K562 (cell line): ENCODE results near the gene SIGLEC11. TPM values are rescaled to one million over a fixed set of nuclear protein-coding genes. Genes with fewer than 3 reads are reported as not detected.
A peak's percentile ranks its signal among the peaks of the same experiment; 100 is the strongest.

Experiments used
- ARID1B ChIP-seq: fragments of 450-650 bp; IDR thresholded peaks from 2 replicates; pipeline ENCODE4 v1.6.1; 2016; ENCODE audit warnings: antibody characterized with exemption, mild to moderate bottlenecking, inconsistent platforms
- ATF1 ChIP-seq, 2 experiments: fragments of 450-650 bp in 1 of 2; IDR thresholded peaks; 2 replicates each; pipeline ENCODE4 v1.6.1; 2016; ENCODE audit warnings: missing compliant biosample characterization in 1 of 2, missing genetic modification characterization in 1 of 2
- CEBPB ChIP-seq: fragments of 450-650 bp; IDR thresholded peaks from 2 replicates; pipeline ENCODE4 v1.6.1; 2016; ENCODE audit warnings: missing genetic modification characterization, missing compliant biosample characterization
- DNMT1 ChIP-seq: fragments of 450-650 bp; IDR thresholded peaks from 2 replicates; pipeline ENCODE4 v1.6.1; 2016; ENCODE audit warnings: antibody characterized with exemption, mild to moderate bottlenecking
- EP300 ChIP-seq: IDR thresholded peaks from 2 replicates; pipeline ENCODE4 v1.6.1; 2012; ENCODE audit warnings: low read length, improper control_type of control experiment
- ETS1 ChIP-seq: conservative IDR thresholded peaks from 2 replicates; pipeline ENCODE4 v1.6.1; 2011; ENCODE audit warnings: low read depth, mild to moderate bottlenecking, low read length; ENCODE audit not compliant: control insufficient read depth
- FOXA3 ChIP-seq, 2 experiments: fragments of 450-650 bp in 1 of 2; sonication (generic) in 1 of 2; formaldehyde crosslinking; IDR thresholded peaks in 1 of 2; conservative IDR thresholded peaks in 1 of 2; 2 replicates each; pipeline versions ENCODE4 v1.4.0 to v1.8.0; 2020 to 2022; ENCODE audit warnings: mild to moderate bottlenecking in 2 of 2, missing genetic modification reagents in 1 of 2
- FOXJ3 ChIP-seq: sonication (generic); formaldehyde crosslinking; IDR thresholded peaks from 2 replicates; pipeline ENCODE4 v1.4.0; 2020; ENCODE audit warnings: mild to moderate bottlenecking, missing genetic modification reagents
- FOXK1 ChIP-seq: sonication (generic); formaldehyde crosslinking; IDR thresholded peaks from 2 replicates; pipeline ENCODE4 v1.8.0; 2022; ENCODE audit warnings: missing genetic modification reagents, mild to moderate bottlenecking, borderline replicate concordance
- FOXO4 ChIP-seq: fragments of 450-650 bp; formaldehyde crosslinking; IDR thresholded peaks from 2 replicates; pipeline ENCODE4 v1.4.0; 2020; ENCODE audit warnings: mild to moderate bottlenecking, moderate library complexity
- HSF4 ChIP-seq: fragments of 250-450 bp; sonication (Bioruptor Pico); IDR thresholded peaks from 2 replicates; pipeline ENCODE4 v2.1.2; 2022; ENCODE audit warnings: mild to moderate bottlenecking, moderate library complexity, borderline replicate concordance
- MCM7 ChIP-seq, 2 experiments: fragments of 450-650 bp; IDR thresholded peaks; 2 replicates each; pipeline ENCODE4 v1.6.1; 2016 to 2018
- NCOA1 ChIP-seq: fragments of 450-650 bp; IDR thresholded peaks from 2 replicates; pipeline ENCODE4 v1.6.1; 2016; ENCODE audit warnings: low read depth
- NCOA4 ChIP-seq: fragments of 450-650 bp; IDR thresholded peaks from 2 replicates; pipeline ENCODE4 v1.6.1; 2018; ENCODE audit warnings: mild to moderate bottlenecking; ENCODE audit not compliant: partially characterized antibody
- PTTG1 ChIP-seq: fragments of 450-650 bp; IDR thresholded peaks from 2 replicates; pipeline ENCODE4 v1.6.1; 2016; ENCODE audit warnings: low read depth, mild to moderate bottlenecking, missing genetic modification characterization, missing compliant biosample characterization
- RBBP5 ChIP-seq: fragments of 200-600 bp; sonication (generic); IDR thresholded peaks from 2 replicates; pipeline ENCODE4 v1.6.1; 2012; ENCODE audit warnings: borderline replicate concordance, mild to moderate bottlenecking, low read length, control low read depth, inconsistent platforms; ENCODE audit not compliant: insufficient read depth, poor library complexity, severe bottlenecking
- RBM14 ChIP-seq: fragments of 200-400 bp; formaldehyde crosslinking; IDR thresholded peaks from 2 replicates; pipeline ENCODE4 v1.6.1; 2018; ENCODE audit warnings: low read depth, mild to moderate bottlenecking, low read length, moderate library complexity, borderline replicate concordance; ENCODE audit not compliant: insufficient read depth
- SRSF1 ChIP-seq: fragments of 200-400 bp; formaldehyde crosslinking; IDR thresholded peaks from 2 replicates; pipeline ENCODE4 v1.6.1; 2017; ENCODE audit warnings: mild to moderate bottlenecking, low read depth, low read length, moderate library complexity
- TEAD2 ChIP-seq: fragments of 450-650 bp; IDR thresholded peaks from 2 replicates; pipeline ENCODE4 v1.6.1; 2016; ENCODE audit warnings: missing genetic modification characterization, control low read depth, missing compliant biosample characterization
- USF1 ChIP-seq: sonication (generic); formaldehyde crosslinking; IDR thresholded peaks from 2 replicates; pipeline ENCODE4 v1.9.0; 2022; ENCODE audit warnings: mild to moderate bottlenecking, missing genetic modification reagents
- ZBTB17 ChIP-seq: fragments of 450-650 bp; formaldehyde crosslinking; IDR thresholded peaks from 2 replicates; pipeline ENCODE4 v1.4.0; 2020; ENCODE audit warnings: mild to moderate bottlenecking
- ZNF449 ChIP-seq: fragments of 250-450 bp; sonication (Bioruptor Pico); IDR thresholded peaks from 2 replicates; pipeline ENCODE4 v1.8.0; 2022; ENCODE audit warnings: moderate library complexity, mild to moderate bottlenecking, inconsistent platforms
- ZNF511 ChIP-seq: sonication (generic); formaldehyde crosslinking; IDR thresholded peaks from 2 replicates; pipeline ENCODE4 v1.8.0; 2022; ENCODE audit warnings: mild to moderate bottlenecking, missing genetic modification reagents
- polyA plus RNA-seq, 8 experiments: library from polyadenylated mRNA; depleted of rRNA in 4 of 8; stranded (reverse) in 5 of 8; unstranded in 3 of 8; fragments of >200 nt; fragmentation: Nextera tagmentation in 2 of 8; fragmentation: Illumina TruSeq in 1 of 8; extraction: Ambion mirVana in 2 of 8; extraction: Trizol in 1 of 8; gene quantifications; 2 replicates each; pipeline versions ENCODE4 v1.2.1 to v1.2.3, GENCODE V29; 2011 to 2014; ENCODE audit warnings: inconsistent platforms in 1 of 8, missing spikeins in 1 of 8
- total RNA-seq, 7 experiments: library from RNA; depleted of rRNA in 6 of 7; stranded (reverse); fragments of >200 nt in 6 of 7; fragmentation: Illumina TruSeq in 2 of 7; extraction: Trizol in 2 of 7; gene quantifications; 2 replicates each; pipeline versions ENCODE4 v1.2.1 to v1.2.3, GENCODE V29; 2011 to 2021; ENCODE audit warnings: low replicate concordance in 1 of 7

SIGLEC11 gene
- total and polyA plus RNA-seq, 9 of the 15 experiments (the other 6 are each of a cell fraction or from before 2014, with no cell fraction given) = not detected

GRCh38 chr19:49987159-49987698 is 26.3 kb upstream of the SIGLEC11 start (continued):
- TF ChIP-seq ARID1B (peak; percentile 30; the same call in 1 of the 2 replicates), NCOA1 (peak; percentile 100), CEBPB (no peak), PTTG1 (tag) (peak; percentile 95), DNMT1 (0 out of 2 replicates have a peak, but pooled peaks have one; percentile 61), RBM14 (no peak), ZNF449 (CRISPR knock-in tag) (peak; percentile 93), HSF4 (peak; percentile 93), USF1 (CRISPR knock-in tag) (peak; percentile 79), FOXJ3 (CRISPR knock-in tag) (peak; percentile 98), ATF1 (CRISPR knock-in tag; IDR thresholded peaks at IDR 0.05) (peak; percentile 82), ATF1 (tag; IDR thresholded peaks at IDR 0.05) (peak; percentile 76), SRSF1 (no peak), ZBTB17 (CRISPR knock-in tag) (peak; percentile 92), ZNF511 (CRISPR knock-in tag) (peak; percentile 100), ETS1 (peak; percentile 98), TEAD2 (tag) (peak; percentile 94), FOXK1 (CRISPR knock-in tag) (peak; percentile 100), FOXA3 (CRISPR knock-in tag; conservative IDR thresholded peaks at IDR 0.05 in 1 of 2, IDR thresholded peaks at IDR 0.05 in 1 of 2) (peak in 1 of 2 experiments; percentile 96; a peak in 2 of 4 replicates), NCOA4 (no peak), RBBP5 (no peak), FOXO4 (CRISPR knock-in tag) (peak; percentile 87; the same call in 1 of the 2 replicates), EP300 (no peak), MCM7 (IDR thresholded peaks at IDR 0.05) (peak in 1 of 2 experiments; percentile 100; a peak in 2 of 4 replicates)
